ENCODE data around the gene CGNL1.
A peak's percentile ranks its signal among the peaks of the same experiment; 100 is the strongest.

GRCh38 chr15:57377478-57377847 lies 1.2 kb downstream of the CGNL1 start:
- TF ChIP-seq RAD21 (conservative IDR thresholded peaks at IDR 0.05 in 1 of 2, IDR thresholded peaks at IDR 0.05 in 1 of 2) = peak; percentile 36 to 41; a peak in 3 of 5 replicates
- no peak for TF ChIP-seq ELK1 (IDR thresholded peaks at IDR 0.05; ENCODE audit: low read depth, low read length)
- peak; percentile 41; the same call in 2 of the 3 replicates for TF ChIP-seq CTCF (IDR thresholded peaks at IDR 0.05)
- TF ChIP-seq HDAC2 (IDR thresholded peaks at IDR 0.05) = no peak
